Skeletal muscle cell (primary cell): ENCODE data around the gene COX4I2.
"Not testable (repeated sequence)": the region's sequence is repeated elsewhere in the genome, so short reads cannot be mapped to it uniquely, and the experiment has no call there.

Source experiments
- DNase-seq: peaks from one replicate; pipeline ENCODE4 v3.0.0-alpha.2; 2010; ENCODE audit warnings: low read depth
- H3K4me3 ChIP-seq: 2 replicates; pipeline ENCODE4 v1.5.1; 2011; ENCODE audit warnings: low read depth, mild to moderate bottlenecking, control low read depth, low read length, moderate library complexity

COX4I2 gene

GRCh38 chr20:31643522-31643921, 5.8 kb downstream of the COX4I2 start:
- no peak overlapping the region for H3K4me3 ChIP-seq
- no peak for DNase-seq

GRCh38 chr20:31644701-31645100, 7.0 kb downstream of the COX4I2 start:
- DNase-seq = no peak
- H3K4me3 ChIP-seq = no peak overlapping the region

- not testable (repeated sequence) for DNase-seq, H3K4me3 ChIP-seq
Observed at GRCh38 chr20:31648104-31648503, 10.4 kb downstream of the COX4I2 start.

GRCh38 chr20:31652917-31653396, 15.2 kb downstream of the COX4I2 start:
- peak; percentile 37 for DNase-seq
- H3K4me3 ChIP-seq = no peak overlapping the region

- DNase-seq = no peak
- H3K4me3 ChIP-seq = no peak overlapping the region
Observed at GRCh38 chr20:31653561-31653960, 15.8 kb downstream of the COX4I2 start.

- no peak for DNase-seq
Observed at GRCh38 chr20:31654534-31654933, 16.8 kb downstream of the COX4I2 start.

GRCh38 chr20:31661625-31662371, 24.1 kb downstream of the COX4I2 start:
- DNase-seq = no peak
- H3K4me3 ChIP-seq = peak overlapping the region; percentile 34

More at GRCh38 chr20:31654534-31654933, 16.8 kb downstream of the COX4I2 start:
- no peak overlapping the region for H3K4me3 ChIP-seq

GRCh38 chr20:31662372-31662854, 24.7 kb downstream of the COX4I2 start:
- DNase-seq = no peak
- H3K4me3 ChIP-seq = no peak overlapping the region

GRCh38 chr20:31663524-31663837, 25.8 kb downstream of the COX4I2 start:
- DNase-seq = no peak
- no peak overlapping the region for H3K4me3 ChIP-seq

GRCh38 chr20:31663838-31664695, 26.4 kb downstream of the COX4I2 start:
- no peak for DNase-seq
- H3K4me3 ChIP-seq = no peak overlapping the region

GRCh38 chr20:31664696-31665354, 27.1 kb downstream of the COX4I2 start:
- no peak for DNase-seq
- no peak overlapping the region for H3K4me3 ChIP-seq

GRCh38 chr20:31665753-31666152, 28.0 kb downstream of the COX4I2 start:
- DNase-seq = no peak
- no peak overlapping the region for H3K4me3 ChIP-seq

- H3K4me3 ChIP-seq = no peak overlapping the region
- no peak for DNase-seq
Observed at GRCh38 chr20:31666258-31667042, 28.7 kb downstream of the COX4I2 start.

GRCh38 chr20:31667315-31668285, 29.9 kb downstream of the COX4I2 start:
- DNase-seq = no peak
- no peak overlapping the region for H3K4me3 ChIP-seq

GRCh38 chr20:31668944-31669343, 31.2 kb downstream of the COX4I2 start:
- not testable (repeated sequence) for DNase-seq, H3K4me3 ChIP-seq

- no peak overlapping the region for H3K4me3 ChIP-seq
- no peak for DNase-seq
Observed at GRCh38 chr20:31669876-31670275, 32.2 kb downstream of the COX4I2 start.

- no peak for DNase-seq
- no peak overlapping the region for H3K4me3 ChIP-seq
Observed at GRCh38 chr20:31670371-31671228, 32.9 kb downstream of the COX4I2 start.
